HepG2 (cell line): ENCODE measurements around the gene ALDH18A1.

Experiments used
- AFF4 ChIP-seq: sonication (generic); formaldehyde crosslinking; IDR thresholded peaks from 2 replicates; pipeline ENCODE4 v1.4.0; 2020; ENCODE audit warnings: missing genetic modification reagents
- CREB1 ChIP-seq, 2 experiments: fragments of 450-650 bp in 1 of 2; IDR thresholded peaks; 2 replicates each; pipeline ENCODE4 v1.6.1; 2016 to 2017; ENCODE audit warnings: control low read depth in 1 of 2, mild to moderate bottlenecking in 1 of 2, missing compliant biosample characterization in 1 of 2, missing genetic modification characterization in 1 of 2
- HOXA9 ChIP-seq: sonication (generic); formaldehyde crosslinking; IDR thresholded peaks from 2 replicates; pipeline ENCODE4 v1.8.1; 2022; ENCODE audit warnings: missing genetic modification reagents, mild to moderate bottlenecking, moderate library complexity, borderline replicate concordance
- NKX3-1 ChIP-seq: sonication (generic); formaldehyde crosslinking; IDR thresholded peaks from 2 replicates; pipeline ENCODE4 v1.5.0; 2020; ENCODE audit warnings: missing genetic modification reagents
- POLR2AphosphoS5 ChIP-seq: IDR thresholded peaks from 2 replicates; pipeline ENCODE4 v1.6.1; 2012; ENCODE audit warnings: low read depth, low read length
- RAD51 ChIP-seq: fragments of 450-650 bp; IDR thresholded peaks from 2 replicates; pipeline ENCODE4 v1.6.1; 2016; ENCODE audit warnings: borderline replicate concordance
- SNAPC2 ChIP-seq: sonication (generic); formaldehyde crosslinking; IDR thresholded peaks from 2 replicates; pipeline ENCODE4 v1.8.1; 2022; ENCODE audit warnings: mild to moderate bottlenecking, missing genetic modification reagents
- SRSF4 ChIP-seq: fragments of 200-400 bp; formaldehyde crosslinking; IDR thresholded peaks from one replicate; pipeline ENCODE4 v1.6.1; 2018; ENCODE audit warnings: mild to moderate bottlenecking, low read depth, low read length, moderate library complexity; ENCODE audit not compliant: poor library complexity, severe bottlenecking
- TF ChIP-seq, protein P1 (sequence below): sonication (generic); formaldehyde crosslinking; IDR thresholded peaks from 2 replicates; pipeline ENCODE4 v1.5.0; 2020; ENCODE audit warnings: mild to moderate bottlenecking, missing genetic modification reagents, moderate library complexity
- TF ChIP-seq, protein P2 (sequence below): sonication (generic); formaldehyde crosslinking; IDR thresholded peaks from 2 replicates; pipeline ENCODE4 v1.4.0; 2020; ENCODE audit warnings: missing genetic modification reagents, mild to moderate bottlenecking, borderline replicate concordance

- TF ChIP-seq CREB1 (IDR thresholded peaks at IDR 0.05) (no peak), CREB1 (CRISPR knock-in tag; IDR thresholded peaks at IDR 0.05) (no peak), POLR2AphosphoS5 (no peak), HOXA9 (no peak), AFF4 (CRISPR knock-in tag) (no peak), NKX3-1 (CRISPR knock-in tag) (no peak), SRSF4 (no peak), SNAPC2 (CRISPR knock-in tag) (no peak), RAD51 (no peak)
- TF ChIP-seq, protein P1, sequence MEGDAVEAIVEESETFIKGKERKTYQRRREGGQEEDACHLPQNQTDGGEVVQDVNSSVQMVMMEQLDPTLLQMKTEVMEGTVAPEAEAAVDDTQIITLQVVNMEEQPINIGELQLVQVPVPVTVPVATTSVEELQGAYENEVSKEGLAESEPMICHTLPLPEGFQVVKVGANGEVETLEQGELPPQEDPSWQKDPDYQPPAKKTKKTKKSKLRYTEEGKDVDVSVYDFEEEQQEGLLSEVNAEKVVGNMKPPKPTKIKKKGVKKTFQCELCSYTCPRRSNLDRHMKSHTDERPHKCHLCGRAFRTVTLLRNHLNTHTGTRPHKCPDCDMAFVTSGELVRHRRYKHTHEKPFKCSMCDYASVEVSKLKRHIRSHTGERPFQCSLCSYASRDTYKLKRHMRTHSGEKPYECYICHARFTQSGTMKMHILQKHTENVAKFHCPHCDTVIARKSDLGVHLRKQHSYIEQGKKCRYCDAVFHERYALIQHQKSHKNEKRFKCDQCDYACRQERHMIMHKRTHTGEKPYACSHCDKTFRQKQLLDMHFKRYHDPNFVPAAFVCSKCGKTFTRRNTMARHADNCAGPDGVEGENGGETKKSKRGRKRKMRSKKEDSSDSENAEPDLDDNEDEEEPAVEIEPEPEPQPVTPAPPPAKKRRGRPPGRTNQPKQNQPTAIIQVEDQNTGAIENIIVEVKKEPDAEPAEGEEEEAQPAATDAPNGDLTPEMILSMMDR (CRISPR knock-in tag) = no peak
- TF ChIP-seq, protein P2, sequence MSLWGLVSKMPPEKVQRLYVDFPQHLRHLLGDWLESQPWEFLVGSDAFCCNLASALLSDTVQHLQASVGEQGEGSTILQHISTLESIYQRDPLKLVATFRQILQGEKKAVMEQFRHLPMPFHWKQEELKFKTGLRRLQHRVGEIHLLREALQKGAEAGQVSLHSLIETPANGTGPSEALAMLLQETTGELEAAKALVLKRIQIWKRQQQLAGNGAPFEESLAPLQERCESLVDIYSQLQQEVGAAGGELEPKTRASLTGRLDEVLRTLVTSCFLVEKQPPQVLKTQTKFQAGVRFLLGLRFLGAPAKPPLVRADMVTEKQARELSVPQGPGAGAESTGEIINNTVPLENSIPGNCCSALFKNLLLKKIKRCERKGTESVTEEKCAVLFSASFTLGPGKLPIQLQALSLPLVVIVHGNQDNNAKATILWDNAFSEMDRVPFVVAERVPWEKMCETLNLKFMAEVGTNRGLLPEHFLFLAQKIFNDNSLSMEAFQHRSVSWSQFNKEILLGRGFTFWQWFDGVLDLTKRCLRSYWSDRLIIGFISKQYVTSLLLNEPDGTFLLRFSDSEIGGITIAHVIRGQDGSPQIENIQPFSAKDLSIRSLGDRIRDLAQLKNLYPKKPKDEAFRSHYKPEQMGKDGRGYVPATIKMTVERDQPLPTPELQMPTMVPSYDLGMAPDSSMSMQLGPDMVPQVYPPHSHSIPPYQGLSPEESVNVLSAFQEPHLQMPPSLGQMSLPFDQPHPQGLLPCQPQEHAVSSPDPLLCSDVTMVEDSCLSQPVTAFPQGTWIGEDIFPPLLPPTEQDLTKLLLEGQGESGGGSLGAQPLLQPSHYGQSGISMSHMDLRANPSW = no peak
Measured at GRCh38 chr10:95660283-95660682, 3.8 kb upstream of the ALDH18A1 start.
